Tibial artery (tissue), 4 donors: ENCODE data around the gene KAT6B.

ENCODE experiments used
- DNase-seq, 2 donors: peaks; one replicate each; pipeline ENCODE4 v3.0.0-alpha.2; 2019
- H3K27ac ChIP-seq, 2 donors: fragments of 200-600 bp; sonication (generic) in 1 of 2; 1 replicate in 1 of 2; 2 replicates in 1 of 2; pipeline ENCODE4 v1.5.1; 2018 to 2019; ENCODE audit warnings: mild to moderate bottlenecking in 1 of 2
- H3K27me3 ChIP-seq, 2 donors: fragments of 200-600 bp; sonication (generic) in 1 of 2; one replicate each; pipeline versions ENCODE4 v1.5.1 to v1.6.0; 2016 to 2019
- H3K36me3 ChIP-seq, 3 donors: fragments of 200-600 bp; sonication (generic) in 2 of 3; one replicate each; pipeline ENCODE4 v1.5.1; 2016 to 2019; ENCODE audit warnings: mild to moderate bottlenecking in 2 of 3
- H3K4me1 ChIP-seq, 4 donors: fragments of 200-600 bp; sonication (generic) in 2 of 4; 1 replicate in 3 of 4; 2 replicates in 1 of 4; pipeline ENCODE4 v1.5.1; 2016 to 2019
- H3K4me3 ChIP-seq, 2 donors: fragments of 200-600 bp; sonication (generic) in 1 of 2; 1 replicate in 1 of 2; 2 replicates in 1 of 2; pipeline ENCODE4 v1.5.1; 2018 to 2019; ENCODE audit warnings: mild to moderate bottlenecking in 2 of 2
- H3K9me3 ChIP-seq, 3 donors: fragments of 200-600 bp; sonication (generic) in 1 of 3; one replicate each; pipeline ENCODE4 v1.5.1; 2016 to 2019
- CTCF ChIP-seq, 2 experiments: fragments of 200-600 bp in 1 of 2; fragments of 450-650 bp in 1 of 2; IDR thresholded peaks; one replicate each; pipeline ENCODE4 v1.5.1; 2017 to 2019; ENCODE audit warnings: antibody characterized with exemption in 2 of 2, mild to moderate bottlenecking in 1 of 2, moderate library complexity in 1 of 2
- intact Hi-C: fragments of 100-400 bp; cut with DNase I; formaldehyde crosslinking; loops from one replicate; pipeline ENCODE4 v1.15.0; 2023; ENCODE audit warnings: low total_unique reads

The KAT6B gene

GRCh38 chr10:75010373-75010772 is 184.0 kb downstream of the KAT6B start:
- Histone ChIP-seq H3K27ac (no peak overlapping the region), H3K27me3 (no peaks in the 10 kb centered on the region), H3K4me3 (no peak overlapping the region), H3K36me3 (peaks cover 0 to 17% (median 9%) of the 10 kb centered on the region in 3 donors), H3K4me1 (peaks cover 0 to 6% (median 0%) of the 10 kb centered on the region in 4 donors), H3K9me3 (no peaks in the 10 kb centered on the region)
- intact Hi-C loops, result no loop called here
- DNase-seq, result no peak
- no peak for TF ChIP-seq CTCF (IDR thresholded peaks at IDR 0.05)

GRCh38 chr10:75011221-75011620 is 184.8 kb downstream of the KAT6B start:
- no peaks in the 10 kb centered on the region for H3K27me3 ChIP-seq
- H3K4me1 ChIP-seq, result peaks cover 0 to 6% (median 0%) of the 10 kb centered on the region in 4 donors
- H3K27ac ChIP-seq, result no peak overlapping the region
- DNase-seq, result no peak
- H3K9me3 ChIP-seq, result no peaks in the 10 kb centered on the region
- H3K36me3 ChIP-seq, result peaks cover 0 to 17% (median 9%) of the 10 kb centered on the region in 3 donors
- intact Hi-C loops, result no loop called here
- H3K4me3 ChIP-seq, result no peak overlapping the region
- TF ChIP-seq CTCF (IDR thresholded peaks at IDR 0.05), result no peak

- DNase-seq, result no peak
- H3K4me1 ChIP-seq, result peaks cover 0 to 6% (median 0%) of the 10 kb centered on the region in 4 donors
- no peaks in the 10 kb centered on the region for H3K9me3 ChIP-seq
- H3K4me3 ChIP-seq, result no peak overlapping the region
- peaks cover 0 to 11% (median 7%) of the 10 kb centered on the region in 3 donors for H3K36me3 ChIP-seq
- intact Hi-C loops, result no loop called here
- H3K27me3 ChIP-seq, result no peaks in the 10 kb centered on the region
- H3K27ac ChIP-seq, result no peak overlapping the region
- no peak for TF ChIP-seq CTCF (IDR thresholded peaks at IDR 0.05)
These were observed 186.1 kb downstream of the KAT6B start for GRCh38 chr10:75012471-75012870.

- Histone ChIP-seq H3K36me3 (peaks cover 2 to 13% (median 7%) of the 10 kb centered on the region in 3 donors), H3K9me3 (no peaks in the 10 kb centered on the region), H3K4me3 (no peak overlapping the region), H3K27ac (no peak overlapping the region), H3K27me3 (no peaks in the 10 kb centered on the region), H3K4me1 (peaks cover 0 to 6% (median 0%) of the 10 kb centered on the region in 4 donors)
- no peak for TF ChIP-seq CTCF (IDR thresholded peaks at IDR 0.05)
- DNase-seq, result no peak
- intact Hi-C loops, result no loop called here
These were observed 186.6 kb downstream of the KAT6B start for GRCh38 chr10:75013007-75013406.

GRCh38 chr10:75013522-75013921 is 187.1 kb downstream of the KAT6B start:
- TF ChIP-seq CTCF (IDR thresholded peaks at IDR 0.05), result no peak
- no peak for DNase-seq
- Histone ChIP-seq H3K27me3 (no peaks in the 10 kb centered on the region), H3K36me3 (peaks cover 7 to 18% (median 7%) of the 10 kb centered on the region in 3 donors), H3K4me1 (peaks cover 0 to 6% (median 0%) of the 10 kb centered on the region in 4 donors), H3K27ac (no peak overlapping the region), H3K9me3 (no peaks in the 10 kb centered on the region), H3K4me3 (no peak overlapping the region)
- intact Hi-C loops, result no loop called here
